Activated effector memory CD4-positive, alpha-beta T cell treated with anti-CD3 and anti-CD28 coated beads, Interleukin-2, amount 50 U/mL, for 16 hours (primary cell): ENCODE measurements around the gene ZNF324B.
"Not testable (repeated sequence)": the region's sequence is repeated elsewhere in the genome, so short reads cannot be mapped to it uniquely, and the experiment has no call there.

Source experiments
- DNase-seq: peaks from one replicate; pipeline ENCODE4 v3.0.0-alpha.2; 2020

Gene ZNF324B

DNA sequence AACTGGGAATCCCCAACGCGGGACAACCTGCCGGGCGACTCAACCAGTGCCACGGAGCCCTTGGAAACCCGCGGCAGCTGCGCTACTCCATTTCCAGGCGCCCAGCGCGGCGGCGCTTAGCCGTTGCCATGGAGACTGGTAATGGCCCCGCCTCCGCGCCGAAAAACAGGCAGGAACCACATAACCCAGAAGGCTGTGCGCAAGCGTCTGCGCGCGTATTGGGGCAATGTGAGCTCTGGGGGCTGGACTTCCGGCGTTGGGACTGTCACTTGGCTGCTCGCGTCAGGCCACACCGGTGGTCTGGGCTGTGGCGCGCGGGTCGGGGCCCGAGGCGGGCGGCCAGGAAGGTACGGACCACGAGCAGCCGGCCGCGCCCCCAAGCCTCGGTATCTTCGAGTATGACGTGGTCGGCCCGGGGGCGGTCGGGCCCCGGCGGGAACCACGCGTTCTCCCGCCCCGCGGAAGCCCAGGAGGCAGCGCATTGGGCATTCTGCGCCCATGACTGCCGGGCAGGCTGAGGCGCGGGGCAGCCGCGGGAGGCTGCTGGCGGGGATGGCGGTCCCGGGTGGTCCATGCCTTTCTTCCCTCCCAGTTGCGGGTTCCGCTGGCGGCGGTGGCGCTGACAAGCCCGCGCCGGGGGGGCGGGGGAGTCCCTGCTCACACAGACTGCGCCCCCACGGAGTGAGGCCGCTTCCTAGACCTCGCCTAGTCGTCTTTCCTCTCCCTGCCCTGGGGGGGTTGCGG lies at the start of gene ZNF324B:
Gene ZNF324B (plus strand): TSS at position 265 of the 744 bp plus-strand sequence. CDS start 2,080 bp downstream, outside the sequence.
- DNase-seq, result peak; percentile 99

DNA sequence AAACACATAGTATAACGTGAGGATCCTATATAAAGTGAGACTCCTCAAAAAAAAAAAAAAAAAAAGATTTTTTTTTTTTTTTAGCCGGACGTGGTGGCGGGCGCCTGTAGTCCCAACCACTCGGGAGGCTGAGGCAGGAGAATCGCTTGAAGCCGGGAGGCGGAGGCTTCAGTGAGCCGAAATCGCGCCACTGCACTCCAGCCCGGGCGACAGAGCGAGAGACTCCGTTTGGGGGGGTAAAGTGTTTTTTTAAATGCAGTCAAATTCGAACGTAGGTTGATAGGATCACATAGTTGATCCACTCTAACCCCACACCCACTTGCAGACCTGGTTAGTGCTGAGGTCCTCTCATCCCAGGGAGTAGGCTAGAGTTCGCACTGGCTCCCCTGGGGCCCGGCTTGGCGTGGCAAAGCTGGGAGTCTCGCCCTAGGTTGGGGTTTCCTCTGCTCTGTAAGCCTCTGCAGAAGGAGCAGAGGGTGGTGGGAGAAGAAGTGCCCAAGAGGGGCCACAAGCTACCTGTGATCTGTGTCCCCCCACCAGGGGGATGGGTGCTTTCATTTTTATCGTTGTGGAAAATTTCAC lies 49.5 kb upstream of the ZNF324B start:
- no peak for DNase-seq

- DNase-seq, result not testable (repeated sequence)
These were observed 47.4 kb upstream of the ZNF324B start for GRCh38 chr19:58403920-58404478.

DNA sequence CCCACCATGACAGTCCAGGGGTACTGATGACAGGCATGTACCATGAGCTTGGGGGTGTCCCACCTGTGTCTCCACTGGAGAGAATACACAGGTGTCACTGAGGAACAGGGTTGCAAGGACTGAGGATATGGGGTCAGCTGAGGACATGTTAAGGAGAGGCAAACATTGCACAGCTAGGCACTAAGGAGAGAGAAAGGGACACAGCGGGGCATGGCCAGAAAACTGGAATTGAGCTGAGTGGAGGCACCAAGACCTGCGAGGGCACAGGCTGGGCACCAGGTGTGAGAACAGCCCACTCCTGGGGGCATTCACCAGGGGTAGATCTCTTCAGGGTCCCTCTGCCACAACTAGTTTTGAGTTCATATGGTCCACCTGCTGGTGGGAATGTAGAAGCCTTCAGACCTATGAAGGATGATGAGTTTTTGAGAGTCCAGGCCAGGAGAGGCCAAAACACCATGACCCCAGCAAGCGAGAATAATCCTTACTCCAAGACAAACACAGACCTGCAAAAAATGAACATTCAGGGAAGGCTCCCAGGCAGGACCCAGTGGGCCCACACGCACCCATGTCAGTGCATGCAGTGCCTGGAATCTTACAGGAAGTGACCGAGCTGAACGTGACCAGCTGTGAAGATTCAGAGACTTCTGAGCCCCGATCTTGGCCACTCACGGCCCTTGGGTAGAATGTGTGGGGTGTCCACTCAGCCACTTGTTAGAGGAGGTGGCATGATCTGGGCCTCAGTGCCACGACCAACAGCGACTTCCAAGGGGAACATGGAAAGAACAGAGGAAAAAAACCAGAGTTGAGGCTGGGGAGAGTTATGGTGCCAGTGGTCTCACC lies 44.4 kb upstream of the ZNF324B start:
- DNase-seq, result no peak

DNA sequence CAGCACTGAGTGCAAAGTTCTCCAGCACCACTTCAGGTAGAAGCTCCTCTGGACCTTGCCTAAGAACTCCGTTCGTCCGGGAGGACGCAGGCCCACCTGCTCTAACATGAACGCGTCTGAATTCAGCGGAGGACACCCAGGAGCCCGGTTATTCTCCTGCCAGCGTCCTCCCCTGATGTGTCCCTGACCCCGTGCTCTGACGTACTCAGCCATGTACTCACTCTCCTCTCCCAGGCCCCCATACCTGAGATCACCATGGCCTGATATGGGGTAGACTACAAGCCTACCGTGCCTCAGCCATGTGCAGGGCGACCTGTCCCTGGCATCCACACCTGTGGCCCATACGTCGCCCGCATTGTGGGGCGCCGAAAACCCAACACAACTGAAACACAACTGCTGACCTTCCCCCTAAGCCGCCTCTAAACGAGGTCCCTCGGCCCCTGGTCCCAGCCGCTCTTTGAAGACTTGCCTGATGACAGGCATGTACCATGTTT lies 43.7 kb upstream of the ZNF324B start:
- DNase-seq, result no peak

DNA sequence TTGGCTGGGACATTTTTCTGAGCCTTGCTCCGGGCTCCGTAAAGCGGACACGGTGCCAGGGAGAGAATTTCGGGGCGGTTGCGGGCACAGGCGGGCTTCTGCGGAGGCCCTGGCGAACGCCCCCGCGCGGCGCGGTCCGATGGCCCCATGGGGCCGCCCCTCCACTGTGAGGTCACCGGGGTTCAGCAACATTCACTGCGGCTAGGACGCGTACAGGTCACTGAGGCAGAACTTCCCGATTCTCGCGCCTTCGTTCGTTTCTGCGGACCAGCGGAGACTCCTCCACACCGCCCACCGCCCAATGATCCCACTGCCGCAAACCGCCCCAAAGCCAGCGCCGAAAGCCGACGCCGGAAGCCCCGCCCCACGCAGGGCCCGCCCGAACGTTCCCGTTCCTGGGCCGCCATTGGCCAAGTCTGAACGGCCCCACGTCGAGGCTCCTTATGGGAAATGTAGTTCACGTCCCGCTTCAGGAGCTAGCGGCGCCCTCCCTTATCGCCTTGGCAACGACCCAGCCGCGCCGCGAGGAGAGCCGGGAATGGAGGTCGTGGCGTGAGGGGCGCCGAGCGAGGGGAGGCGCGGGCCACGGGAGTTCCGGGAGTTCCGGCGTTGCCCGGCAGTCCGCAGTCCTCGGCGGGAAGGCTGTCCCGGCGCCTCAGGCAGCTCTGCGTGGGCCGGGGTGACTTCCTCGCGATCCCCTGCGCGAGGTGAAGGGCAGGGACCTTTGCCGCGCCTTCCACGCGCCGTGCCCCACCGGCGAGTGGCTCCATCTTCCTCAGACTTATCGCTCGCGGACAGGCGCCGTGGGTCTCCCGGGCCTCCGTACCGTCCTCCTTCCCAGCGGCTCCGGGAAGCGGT lies 43.0 kb upstream of the ZNF324B start, which contains the start of gene ZNF584:
Gene ZNF584 (plus strand): TSS at position 498 of the 858 bp plus-strand sequence. CDS start 499 bp downstream, outside the sequence.
- DNase-seq, result peak; percentile 98

GRCh38 chr19:58409010-58409790 lies 42.2 kb upstream of the ZNF324B start:
- peak; percentile 65 for DNase-seq

DNA sequence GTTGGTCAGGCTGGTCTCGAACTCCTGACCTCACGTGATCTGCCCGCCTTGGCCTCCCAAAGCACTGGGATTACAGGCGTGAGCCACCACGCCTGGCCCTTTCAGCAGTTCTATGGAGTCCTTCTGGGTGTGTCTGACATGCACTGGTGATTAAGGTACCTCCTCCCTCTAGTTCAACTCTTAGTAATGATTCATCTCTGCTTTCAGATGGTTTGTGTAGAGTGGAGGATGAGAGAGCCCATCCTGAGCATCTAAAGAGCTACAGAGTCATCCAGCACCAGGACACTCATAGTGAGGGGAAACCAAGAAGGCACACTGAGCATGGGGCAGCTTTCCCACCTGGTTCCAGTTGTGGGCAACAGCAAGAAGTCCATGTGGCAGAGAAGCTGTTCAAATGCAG lies 34.8 kb upstream of the ZNF324B start:
- DNase-seq, result no peak

DNA sequence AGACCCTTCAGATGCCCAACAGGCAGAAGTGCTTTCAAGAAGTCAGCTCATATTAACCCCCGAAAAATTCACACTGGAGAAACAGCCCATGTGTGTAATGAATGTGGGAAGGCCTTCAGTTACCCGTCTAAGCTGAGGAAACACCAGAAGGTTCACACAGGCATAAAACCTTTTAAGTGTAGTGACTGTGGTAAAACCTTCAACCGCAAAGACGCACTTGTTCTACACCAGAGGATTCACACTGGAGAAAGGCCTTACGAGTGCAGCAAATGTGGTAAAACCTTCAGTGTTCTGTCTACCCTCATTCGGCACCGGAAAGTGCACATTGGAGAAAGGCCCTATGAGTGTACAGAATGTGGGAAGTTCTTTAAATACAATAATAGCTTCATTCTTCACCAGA lies 34.4 kb upstream of the ZNF324B start:
- no peak for DNase-seq

DNA sequence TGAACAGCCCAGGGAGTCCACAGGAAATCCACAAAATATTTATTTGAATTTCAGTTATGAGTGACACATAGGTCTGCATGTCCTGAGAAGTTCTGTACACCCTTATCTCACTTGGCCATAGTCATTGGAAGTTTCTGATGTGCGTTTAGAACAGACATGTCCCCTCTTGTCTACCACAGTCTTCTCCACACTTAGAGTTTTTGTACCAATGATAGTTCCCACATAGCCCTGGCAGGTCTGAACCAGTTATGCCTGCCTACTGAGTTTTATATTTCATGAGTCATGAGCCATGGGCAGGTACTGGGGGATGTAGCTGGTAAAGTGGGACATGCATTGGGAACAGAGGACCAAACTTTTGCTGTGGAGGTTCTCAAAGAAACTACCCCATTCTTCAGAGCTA lies 22.8 kb upstream of the ZNF324B start:
- DNase-seq, result no peak

- no peak for DNase-seq
These were observed 21.7 kb upstream of the ZNF324B start for GRCh38 chr19:58429745-58430144.

DNA sequence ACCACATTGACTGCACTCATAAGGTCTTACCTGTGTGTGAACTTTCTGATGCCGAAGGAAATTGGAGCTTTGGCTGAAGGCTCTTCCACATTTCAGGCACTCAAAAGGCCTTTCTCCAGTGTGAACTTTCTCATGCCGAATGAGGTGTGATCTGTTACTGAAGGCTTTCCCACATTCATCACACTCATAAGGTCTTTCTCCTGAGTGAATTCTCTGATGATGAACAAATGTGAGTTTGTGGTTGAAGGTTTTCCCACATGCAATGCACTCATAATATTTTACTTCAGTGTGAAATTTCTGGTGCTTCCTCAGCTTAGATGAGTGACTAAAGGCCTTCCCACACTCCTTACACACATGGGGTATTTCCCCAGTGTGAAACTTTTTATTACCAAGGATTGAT lies 17.2 kb upstream of the ZNF324B start:
- no peak for DNase-seq

GRCh38 chr19:58439576-58440554 lies 11.6 kb upstream of the ZNF324B start, which contains the start of gene ZNF132:
ZNF132 (minus strand) TSS chr19:58440153; CDS start chr19:58439821, 332 bp downstream.
- DNase-seq, result peak; percentile 97

DNA sequence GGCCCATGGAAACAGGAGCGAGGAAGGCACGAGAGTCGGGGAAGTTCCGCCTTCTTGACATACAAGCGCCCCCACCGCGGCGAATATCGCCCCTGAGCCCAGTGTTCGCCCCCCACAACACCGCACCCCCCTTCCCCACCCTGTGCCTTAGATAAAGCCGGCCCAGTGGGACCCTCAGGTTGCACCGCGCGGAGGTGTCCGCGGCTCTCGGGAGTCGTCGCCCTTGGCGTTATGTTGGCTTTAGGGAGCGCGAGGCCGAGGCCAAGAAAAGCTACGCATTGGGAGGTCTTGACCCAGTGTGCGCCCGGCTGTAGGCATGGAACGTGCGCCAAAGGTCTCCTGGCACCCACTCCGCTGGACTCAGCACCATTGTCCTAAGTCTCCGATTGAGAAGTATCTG lies 10.9 kb upstream of the ZNF324B start:
- DNase-seq, result no peak

GRCh38 chr19:58442986-58443385 lies 8.4 kb upstream of the ZNF324B start:
- not testable (repeated sequence) for DNase-seq

DNA sequence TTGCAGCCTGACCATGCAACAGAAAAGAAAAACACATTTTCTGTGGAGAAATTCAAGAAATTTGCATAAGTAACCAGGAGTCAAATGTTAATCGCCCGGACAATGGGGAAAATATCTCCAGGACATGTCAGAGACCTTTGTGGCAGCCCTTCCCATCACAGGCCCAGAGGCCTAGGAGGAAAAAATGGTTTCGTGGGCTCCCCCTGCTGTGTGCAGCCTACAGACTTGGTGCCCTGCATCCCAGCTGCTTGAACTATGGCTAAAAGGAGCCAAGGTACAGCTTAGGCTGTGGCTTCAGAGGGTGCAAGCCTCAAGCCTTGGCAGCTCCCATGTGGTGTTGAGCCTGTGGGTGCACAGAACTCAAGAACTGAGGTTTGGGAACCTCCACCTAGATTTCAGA lies 2.6 kb upstream of the ZNF324B start:
- DNase-seq, result not testable (repeated sequence)

GRCh38 chr19:58449980-58450379 lies 1.4 kb upstream of the ZNF324B start:
- DNase-seq, result not testable (repeated sequence)

GRCh38 chr19:58450856-58451357 lies 515 bp upstream of the ZNF324B start:
- DNase-seq, result no peak

- no peak for DNase-seq
These were observed 2.3 kb downstream of the ZNF324B start for GRCh38 chr19:58453743-58454142.

DNA sequence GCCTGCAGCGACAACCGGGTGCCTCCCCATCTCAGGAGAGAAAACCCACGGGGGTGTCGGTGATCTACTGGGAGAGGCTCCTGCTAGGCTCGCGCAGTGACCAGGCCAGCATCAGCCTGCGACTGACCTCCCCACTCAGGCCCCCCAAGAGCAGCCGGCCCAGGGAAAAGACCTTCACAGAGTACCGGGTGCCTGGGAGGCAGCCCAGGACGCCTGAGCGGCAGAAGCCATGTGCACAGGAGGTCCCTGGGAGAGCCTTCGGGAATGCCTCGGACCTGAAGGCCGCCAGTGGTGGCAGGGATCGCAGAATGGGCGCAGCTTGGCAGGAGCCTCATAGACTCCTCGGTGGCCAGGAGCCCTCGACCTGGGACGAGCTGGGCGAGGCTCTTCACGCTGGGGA lies 3.9 kb downstream of the ZNF324B start:
- no peak for DNase-seq
